SH-SY5Y (cell line): ENCODE data around the gene CACHD1.

Source experiments
- GATA2 ChIP-seq: IDR thresholded peaks from 2 replicates; pipeline ENCODE4 v1.6.1; 2011; ENCODE audit warnings: mild to moderate bottlenecking, low read depth, low read length
- GATA3 ChIP-seq: IDR thresholded peaks from 2 replicates; pipeline ENCODE4 v1.6.1; 2011; ENCODE audit warnings: low read depth, mild to moderate bottlenecking, low read length, moderate library complexity

CACHD1 gene

DNA sequence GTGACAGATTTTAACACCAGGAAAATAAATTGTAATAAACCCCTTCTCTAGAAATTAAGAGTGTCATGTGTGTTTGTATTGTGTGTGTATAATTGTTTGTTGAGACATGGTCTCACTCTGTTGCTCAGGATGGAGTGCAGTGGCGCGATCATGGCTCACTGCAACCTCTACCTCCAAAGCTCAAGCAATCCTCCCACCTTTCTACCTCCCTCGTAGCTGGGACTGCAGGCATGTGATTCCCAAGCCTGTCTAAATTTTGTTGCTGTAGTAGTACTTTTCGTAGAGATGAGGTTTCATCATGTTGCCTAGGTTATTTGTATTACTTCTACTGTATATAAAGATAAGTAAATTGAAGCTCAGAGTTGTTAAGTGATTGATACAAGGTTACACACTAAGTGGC lies 206.5 kb downstream of the CACHD1 start:
- TF ChIP-seq GATA3 = no peak

DNA sequence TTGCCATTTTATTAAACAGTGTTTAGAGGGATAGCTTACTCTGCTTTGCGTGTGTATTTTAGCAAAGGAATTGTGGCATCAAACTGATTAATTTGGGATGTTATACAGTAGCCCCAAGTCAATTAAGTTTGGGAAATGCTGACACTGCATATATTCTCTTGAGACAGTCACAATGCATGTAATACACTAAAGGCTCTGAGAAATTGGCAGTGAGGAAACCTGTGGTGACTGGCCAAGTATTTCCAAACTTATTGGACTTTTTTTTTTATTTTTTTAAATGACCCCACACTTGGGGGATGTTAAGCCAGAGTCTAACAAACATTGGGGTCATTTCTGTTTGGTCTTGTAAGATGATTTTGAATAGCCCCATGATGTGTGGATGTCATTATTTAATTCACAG lies 207.6 kb downstream of the CACHD1 start:
- TF ChIP-seq GATA3 = no peak
- TF ChIP-seq GATA2 = no peak

DNA sequence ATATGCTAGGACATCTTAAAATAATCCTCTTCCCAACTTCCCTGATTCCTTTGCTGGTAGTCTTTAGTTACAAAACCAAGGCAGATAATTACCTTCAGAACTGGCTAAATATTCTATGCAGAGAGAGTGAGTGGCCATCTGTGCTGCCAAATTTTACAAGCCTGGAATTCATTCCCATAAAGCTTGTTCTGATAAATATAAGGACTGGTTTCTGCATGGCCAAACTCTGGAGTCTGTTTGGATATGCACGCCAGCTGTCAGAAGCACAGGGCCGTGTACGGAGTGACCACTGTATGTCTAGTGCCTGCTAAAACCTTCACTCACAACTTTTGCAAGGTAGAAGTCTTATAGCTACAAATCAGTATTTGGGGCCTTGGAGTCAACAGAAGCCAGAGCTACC lies 208.4 kb downstream of the CACHD1 start:
- no peak for TF ChIP-seq GATA2
- no peak for TF ChIP-seq GATA3

DNA sequence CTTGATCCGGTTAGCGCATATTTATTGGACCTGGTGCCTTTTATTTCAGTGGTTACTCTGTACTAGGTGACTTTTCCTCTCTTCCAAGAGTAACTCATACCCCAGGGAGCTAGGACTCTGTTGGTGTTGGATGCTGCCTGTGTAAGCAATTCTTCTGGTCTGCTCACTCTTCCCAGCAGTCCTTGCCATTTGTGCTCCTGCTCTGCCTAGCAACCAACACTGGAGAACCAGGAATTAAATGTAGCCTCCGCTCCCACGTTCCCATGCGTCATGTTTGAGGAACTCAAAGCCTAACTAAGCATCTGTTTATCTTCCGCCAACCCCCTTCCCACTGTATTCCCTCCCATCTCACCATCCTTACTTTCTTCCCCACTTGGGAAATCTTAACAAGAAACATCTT lies 209.2 kb downstream of the CACHD1 start:
- TF ChIP-seq GATA3 (no peak), GATA2 (no peak)

DNA sequence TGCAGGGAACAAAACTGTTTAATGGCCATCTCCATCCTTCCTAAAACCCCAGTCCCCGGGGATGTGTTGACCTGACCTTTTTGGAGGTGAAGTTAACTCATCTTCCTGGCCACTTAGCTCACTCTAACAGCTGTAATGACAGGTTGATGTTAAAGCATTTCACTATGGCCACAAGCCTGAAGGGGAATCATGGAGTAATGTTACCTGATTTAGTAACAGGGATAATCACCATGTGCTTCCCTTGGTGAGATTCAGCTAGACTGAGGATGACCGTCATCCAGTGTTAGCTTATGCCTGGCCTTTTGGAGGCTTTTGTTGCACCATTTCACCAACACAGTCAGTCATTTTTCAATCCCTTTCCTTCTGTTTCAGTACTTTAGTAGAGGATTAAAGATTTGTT lies 210.7 kb downstream of the CACHD1 start:
- TF ChIP-seq GATA3 (no peak), GATA2 (no peak)

DNA sequence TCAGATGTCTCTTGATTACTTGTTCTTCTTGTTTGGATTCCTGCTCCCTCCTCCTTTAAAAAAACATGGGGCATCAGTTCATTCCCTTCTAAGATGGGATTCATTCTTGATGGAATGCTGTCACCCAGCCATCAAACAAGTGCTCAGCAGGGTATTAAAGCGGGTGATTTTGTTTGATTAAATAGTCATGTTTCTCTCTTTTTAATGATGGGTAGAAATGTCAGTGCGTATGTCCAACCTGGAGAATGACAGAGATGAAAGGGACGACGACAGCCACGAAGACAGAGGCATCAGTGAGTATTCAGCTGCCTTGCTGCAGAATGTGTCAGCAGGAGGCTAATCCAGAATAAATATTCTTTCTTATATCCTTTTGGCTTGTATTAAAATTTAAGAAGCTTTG lies 211.1 kb downstream of the CACHD1 start:
- no peak for TF ChIP-seq GATA2
- no peak for TF ChIP-seq GATA3

DNA sequence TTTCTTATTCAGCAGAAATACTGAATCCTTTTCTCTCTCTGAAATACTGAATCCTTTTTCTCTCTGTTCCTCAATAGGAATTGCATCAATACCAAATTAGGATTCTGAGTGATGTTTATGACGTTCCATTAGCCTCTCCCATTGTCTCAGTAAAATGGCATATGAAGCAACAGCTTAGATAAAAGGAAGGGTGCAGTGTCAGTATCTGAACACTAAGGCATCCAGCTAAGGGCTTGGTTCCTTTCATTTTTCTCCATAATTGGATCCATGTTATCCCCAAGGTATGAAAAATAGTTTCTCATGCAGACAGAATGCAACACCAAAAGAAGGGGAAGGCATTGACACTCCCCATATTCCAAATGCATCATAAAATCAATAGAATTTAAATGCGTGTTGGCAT lies 213.5 kb downstream of the CACHD1 start:
- no peak for TF ChIP-seq GATA3
- no peak for TF ChIP-seq GATA2

DNA sequence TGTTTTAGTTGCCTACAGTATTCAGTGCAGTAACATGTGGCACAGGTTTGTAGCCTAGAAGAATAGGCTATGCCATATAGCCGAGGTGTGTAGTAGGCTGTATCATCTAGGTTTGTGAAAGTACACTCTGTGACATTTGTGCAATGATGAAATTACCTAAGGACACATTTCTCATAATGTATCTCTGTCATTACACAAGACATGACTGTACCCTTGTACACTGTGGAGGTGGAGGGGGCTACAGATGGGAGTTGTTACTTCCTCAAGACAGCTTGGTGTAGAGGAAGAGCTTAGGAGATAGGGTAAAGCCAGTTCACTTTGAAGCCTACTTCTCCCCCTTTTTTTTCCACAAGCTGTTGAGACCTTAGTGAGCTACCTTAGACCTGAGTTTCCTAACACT lies 215.3 kb downstream of the CACHD1 start:
- TF ChIP-seq GATA2 (no peak), GATA3 (no peak)

DNA sequence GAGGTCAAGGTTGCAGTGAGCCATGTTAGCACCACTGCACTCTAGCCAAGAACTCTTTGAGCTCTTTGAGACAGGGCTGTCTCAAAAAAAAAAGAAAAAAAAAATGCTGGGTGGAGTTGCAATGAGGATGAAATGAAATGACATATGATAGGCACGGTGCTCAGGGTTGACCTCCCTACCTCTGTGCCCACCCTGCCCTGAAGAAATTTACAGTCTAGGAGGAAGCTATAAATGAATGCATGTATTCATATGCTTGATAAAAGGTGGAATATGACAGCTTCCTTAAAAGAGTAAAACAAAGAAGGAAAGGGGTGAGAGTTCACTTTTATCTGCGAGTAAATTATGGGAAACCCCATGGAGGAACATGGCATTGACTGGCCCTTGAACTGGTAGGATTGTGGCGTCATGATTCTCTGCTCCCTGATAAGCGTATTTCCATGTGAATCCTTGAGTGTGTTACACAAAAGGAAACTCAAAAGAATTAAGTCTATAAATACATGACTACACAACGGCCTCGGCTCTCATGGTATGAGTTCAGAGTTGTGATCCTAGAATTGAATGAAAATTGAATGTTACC lies 215.9 kb downstream of the CACHD1 start:
- TF ChIP-seq GATA3 = no peak
- TF ChIP-seq GATA2 = no peak

DNA sequence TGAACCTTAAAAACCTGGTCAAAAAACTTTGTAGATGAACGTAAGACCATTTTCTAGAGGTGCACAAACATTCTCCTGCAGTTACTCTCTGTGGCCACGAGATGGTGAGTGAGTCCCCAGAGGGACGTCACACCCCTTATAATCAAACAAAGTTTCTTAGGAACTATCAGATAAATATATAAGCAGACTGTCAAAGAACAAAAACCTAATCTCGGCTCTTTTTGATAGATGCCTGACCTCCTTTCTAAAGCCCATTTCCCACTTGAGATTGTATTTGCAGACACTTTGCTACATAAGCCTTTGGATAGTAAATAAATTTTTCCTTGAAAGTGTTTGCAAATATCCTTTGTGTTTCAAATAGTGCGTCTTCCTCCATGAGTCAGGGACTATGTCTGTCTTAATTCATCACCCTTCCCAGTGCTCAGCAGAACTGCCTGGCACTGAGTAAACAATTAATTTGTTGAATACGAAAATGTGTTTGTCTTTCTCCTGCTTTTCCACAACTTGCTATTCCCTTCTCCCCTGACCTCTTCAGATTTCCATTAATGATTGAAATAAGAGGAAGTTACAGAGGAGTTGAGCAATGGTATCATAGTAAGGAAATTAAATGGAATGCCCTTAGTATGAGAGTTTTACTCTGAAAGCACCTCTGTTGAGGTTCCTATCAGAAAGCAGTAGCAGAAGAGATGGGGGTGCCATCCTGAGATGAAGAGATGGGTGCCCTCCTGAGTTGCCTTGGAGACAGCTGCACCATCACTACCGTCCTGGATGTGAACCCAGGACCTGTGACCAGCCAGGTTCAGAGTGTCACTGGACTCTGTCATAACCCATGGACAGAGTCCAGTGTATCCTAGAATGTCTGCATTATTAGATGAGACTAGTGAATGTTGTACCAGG lies 217.1 kb downstream of the CACHD1 start:
- TF ChIP-seq GATA3 (no peak), GATA2 (no peak)

DNA sequence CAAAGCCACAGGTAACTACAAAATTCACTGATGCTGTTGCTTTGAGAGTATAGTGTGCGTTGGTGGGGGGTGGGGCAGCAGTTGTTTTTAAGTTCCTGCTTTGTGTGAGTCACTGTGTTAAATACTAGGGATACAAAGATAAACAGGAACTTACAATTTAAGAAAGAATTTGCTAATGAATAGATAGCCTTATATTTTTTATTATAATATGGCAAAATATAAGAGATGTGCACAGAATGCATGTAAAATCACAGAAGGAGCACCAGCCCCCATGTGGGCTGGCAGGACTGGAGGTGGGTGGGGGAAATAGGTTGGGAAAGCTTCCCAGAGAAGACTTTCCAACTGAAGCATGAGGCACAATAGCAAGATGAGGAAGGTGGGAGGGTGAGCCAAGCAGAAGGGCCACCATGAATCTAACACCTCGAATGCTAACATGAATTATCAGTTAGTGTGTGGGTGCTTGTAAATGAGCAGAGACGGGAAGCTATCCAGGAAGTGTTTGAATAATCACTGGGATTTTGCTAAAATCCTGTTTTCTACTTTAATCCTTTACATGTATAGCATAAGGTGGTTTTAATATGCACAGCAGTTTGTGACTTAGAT lies 217.9 kb downstream of the CACHD1 start:
- TF ChIP-seq GATA2 = no peak
- no peak for TF ChIP-seq GATA3

DNA sequence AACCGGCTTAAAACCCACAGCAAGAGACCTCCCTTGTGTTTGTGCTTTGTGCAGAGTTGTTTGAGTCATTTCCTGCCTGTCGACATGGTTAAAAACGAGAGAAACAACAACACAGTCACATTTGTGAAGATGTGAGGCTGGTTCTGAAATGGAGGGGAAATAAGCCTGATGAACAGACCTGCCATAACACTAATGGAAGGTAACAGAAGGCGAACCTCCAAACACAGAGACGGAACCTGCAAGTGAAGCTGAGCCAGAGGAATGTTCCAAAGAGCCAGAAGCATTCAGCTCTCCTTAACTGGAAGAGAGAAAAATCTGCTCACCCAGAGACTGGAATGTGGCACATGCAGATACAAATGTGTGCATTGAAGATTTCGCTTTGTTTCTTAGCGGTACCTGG lies 221.7 kb downstream of the CACHD1 start:
- TF ChIP-seq GATA2 (no peak), GATA3 (no peak)

DNA sequence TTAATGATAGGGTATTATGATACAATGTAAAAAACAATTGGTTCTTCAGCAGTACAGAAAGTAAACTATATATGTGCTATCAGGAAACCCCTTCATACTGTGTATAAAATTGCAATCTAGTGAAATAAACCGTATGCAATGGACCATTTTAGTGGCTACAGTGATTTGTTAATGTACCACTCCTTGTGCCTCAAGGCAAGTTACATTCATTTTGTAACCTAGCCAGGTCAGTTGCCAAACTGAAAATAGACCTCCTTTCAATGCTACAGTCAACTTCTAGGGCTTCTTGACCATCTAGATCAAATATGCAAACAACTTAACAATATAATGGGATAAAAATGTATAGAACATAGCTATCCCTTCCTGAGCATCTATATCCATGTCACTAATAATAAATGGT lies 223.0 kb downstream of the CACHD1 start:
- TF ChIP-seq GATA3 (no peak), GATA2 (no peak)

DNA sequence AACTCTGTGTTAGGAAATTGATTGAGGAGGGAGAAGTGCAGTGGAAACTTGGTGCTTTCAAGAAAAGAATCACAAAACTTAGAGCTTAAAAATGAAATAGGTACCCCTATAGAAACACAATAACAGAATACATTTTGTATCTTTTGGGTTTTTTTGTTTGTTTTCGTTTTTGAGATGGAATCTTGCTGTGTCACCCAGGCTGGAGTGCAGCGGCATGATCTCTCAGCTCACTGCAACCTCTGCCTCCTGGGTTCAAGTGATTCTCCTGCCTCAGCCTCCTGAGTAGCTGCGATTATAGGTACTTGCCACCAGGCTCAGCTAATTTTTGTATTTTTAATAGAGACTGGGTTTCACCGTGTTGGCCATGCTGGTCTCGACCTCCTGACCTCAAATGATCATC lies 223.5 kb downstream of the CACHD1 start:
- TF ChIP-seq GATA2 = no peak

DNA sequence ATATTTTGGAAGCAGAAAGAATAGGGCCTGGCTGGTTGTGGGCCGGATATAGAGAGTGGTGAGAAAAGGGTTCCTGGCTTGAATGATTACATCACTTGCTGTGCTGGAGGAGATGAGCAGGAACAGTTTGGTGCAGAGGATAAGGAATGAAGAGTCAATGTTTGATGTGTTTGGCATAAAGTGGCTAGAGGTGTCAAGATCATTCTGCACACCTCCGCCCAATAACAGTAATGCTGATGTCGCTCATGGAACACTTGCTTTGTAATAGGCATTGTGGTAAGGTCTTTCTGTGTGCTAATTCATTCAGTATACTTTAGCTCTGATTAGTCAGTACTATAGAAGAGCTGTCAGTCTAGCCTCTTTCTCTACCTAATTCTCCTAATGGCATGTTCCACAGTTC lies 226.9 kb downstream of the CACHD1 start:
- TF ChIP-seq GATA3 (no peak), GATA2 (no peak)

DNA sequence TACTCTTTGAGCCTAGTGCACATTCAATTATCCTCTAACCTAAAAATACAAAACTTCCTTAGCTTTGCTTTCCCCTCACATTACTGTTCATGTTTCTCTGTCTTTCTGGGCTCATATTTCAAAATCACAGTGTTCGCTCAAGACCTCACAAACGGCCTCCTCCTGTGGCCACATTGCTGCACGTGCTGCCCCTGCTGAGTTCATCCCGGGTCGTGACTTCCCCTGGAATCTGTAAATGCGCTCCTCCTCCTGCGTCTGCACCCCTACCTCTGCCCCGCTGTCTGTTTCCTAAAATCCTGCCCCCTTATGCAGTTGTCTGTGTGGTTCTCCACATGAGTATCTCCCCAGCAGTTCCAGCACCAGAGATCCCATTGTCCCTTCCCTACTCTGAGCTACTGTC lies 229.4 kb downstream of the CACHD1 start:
- TF ChIP-seq GATA2 = no peak
- no peak for TF ChIP-seq GATA3
